Naive thymus-derived CD4-positive, alpha-beta T cell (primary cell): Measurements from ENCODE around the gene BRCC3. TPM values are rescaled to one million over a fixed set of nuclear protein-coding genes. Genes with fewer than 3 reads are reported as not detected.
"Not testable (repeated sequence)": the region's sequence is repeated elsewhere in the genome, so short reads cannot be mapped to it uniquely, and the experiment has no call there.

Experiments used
- ATAC-seq: fragments of 150-1000 bp; cut with Tn5 transposase; 2 replicates; pipeline ENCODE4 v1.10.0; 2021; ENCODE audit warnings: mild to moderate bottlenecking, moderate library complexity
- CTCF ChIA-PET: fragments of 350-600 bp; sonication (Branson Sonifier 250); formaldehyde crosslinking; loops from one replicate; lab custom pipeline; 2021; ENCODE audit warnings: antibody characterized with exemption; lab: Charles Lee
- POLR2A ChIA-PET: fragments of 350-600 bp; sonication (Branson Sonifier 250); formaldehyde crosslinking; loops from one replicate; lab custom pipeline; 2021; ENCODE audit warnings: antibody characterized with exemption, inconsistent platforms; lab: Charles Lee
- DNase-seq, 9 donors: peaks; one replicate each; pipeline versions ENCODE4 v3.0.0 to v3.0.0-alpha.2; 2020 to 2022; ENCODE audit warnings: mixed read lengths in 1 of 9
- H3K27ac ChIP-seq: one replicate; pipeline ENCODE4 v1.7.0; 2013; ENCODE audit warnings: mild to moderate bottlenecking, low read depth, low read length, moderate library complexity
- H3K27me3 ChIP-seq, 2 donors: one replicate each; pipeline ENCODE4 v1.7.0; 2013; ENCODE audit warnings: low read length in 2 of 2, mild to moderate bottlenecking in 2 of 2, moderate library complexity in 2 of 2; ENCODE audit not compliant: control insufficient read depth in 2 of 2, insufficient read depth in 2 of 2
- H3K36me3 ChIP-seq, 3 experiments: 1 replicate in 2 of 3; 2 replicates in 1 of 3; pipeline ENCODE4 v1.7.0; 2013; ENCODE audit warnings: low read length in 3 of 3, mild to moderate bottlenecking in 3 of 3, moderate library complexity in 1 of 3; ENCODE audit not compliant: insufficient read depth in 3 of 3, control insufficient read depth in 2 of 3
- H3K4me1 ChIP-seq, 2 donors: one replicate each; pipeline ENCODE4 v1.7.0; 2013; ENCODE audit warnings: low read length in 2 of 2, mild to moderate bottlenecking in 2 of 2, moderate library complexity in 1 of 2; ENCODE audit not compliant: control insufficient read depth in 2 of 2, insufficient read depth in 2 of 2
- H3K4me3 ChIP-seq: 2 replicates; pipeline ENCODE4 v1.7.0; 2013; ENCODE audit warnings: mild to moderate bottlenecking, low read length
- H3K9me3 ChIP-seq, 3 experiments: 1 replicate in 2 of 3; 2 replicates in 1 of 3; pipeline ENCODE4 v1.7.0; 2013; ENCODE audit warnings: low read length in 3 of 3; ENCODE audit not compliant: control insufficient read depth in 2 of 3
- H3K27ac Mint-ChIP-seq, 9 donors: one replicate each; pipeline ENCODE4 v1.8.0; 2020 to 2022; ENCODE audit warnings: mixed read lengths in 9 of 9, mild to moderate bottlenecking in 8 of 9, moderate library complexity in 5 of 9, inconsistent platforms in 2 of 9
- H3K27me3 Mint-ChIP-seq, 5 donors: one replicate each; pipeline ENCODE4 v1.8.0; 2021 to 2022; ENCODE audit warnings: mixed read lengths in 5 of 5, mild to moderate bottlenecking in 1 of 5
- H3K36me3 Mint-ChIP-seq, 5 donors: one replicate each; pipeline ENCODE4 v1.8.0; 2020 to 2022; ENCODE audit warnings: mixed read lengths in 5 of 5, mild to moderate bottlenecking in 3 of 5, inconsistent platforms in 1 of 5
- H3K4me1 Mint-ChIP-seq, 7 donors: one replicate each; pipeline ENCODE4 v1.8.0; 2020 to 2022; ENCODE audit warnings: mixed read lengths in 7 of 7, mild to moderate bottlenecking in 3 of 7, inconsistent platforms in 1 of 7
- H3K4me3 Mint-ChIP-seq, 10 donors: one replicate each; pipeline ENCODE4 v1.8.0; 2020 to 2022; ENCODE audit warnings: mild to moderate bottlenecking in 10 of 10, mixed read lengths in 10 of 10, moderate library complexity in 6 of 10, inconsistent platforms in 2 of 10
- H3K9me3 Mint-ChIP-seq, 11 donors: one replicate each; pipeline ENCODE4 v1.8.0; 2020 to 2022; ENCODE audit warnings: mixed read lengths in 11 of 11, mild to moderate bottlenecking in 4 of 11, inconsistent platforms in 1 of 11, moderate library complexity in 1 of 11
- intact Hi-C, 2 donors: fragments of 100-400 bp; cut with micrococcal nuclease; formaldehyde crosslinking; loops; one replicate each; pipeline ENCODE4 v1.15.1; 2023
- polyA plus RNA-seq, 2 donors: library from polyadenylated mRNA; unstranded; fragments of 300-500 nt; fragmentation: Illumina TruSeq; gene quantifications; one replicate each; pipeline ENCODE4 v1.2.3, GENCODE V29; 2021
- total RNA-seq, 6 experiments: library from RNA in 5 of 6; stranded (reverse) in 5 of 6; gene quantifications; 1 replicate in 5 of 6; 2 replicates in 1 of 6; pipeline ENCODE4 v1.2.3 and lab custom pipeline; 2021 to 2026

BRCC3 gene
- total and polyA plus RNA-seq, 7 experiments from 2014 or later, result 11.5 to 27.8 (median 16.4) TPM

- Mint-ChIP-seq H3K36me3 (peaks cover 0 to 38% (median 22%) of the 10 kb centered on the region in 5 donors), H3K27ac (no peak overlapping the region), H3K9me3 (peaks cover 0 to 43% (median 9%) of the 10 kb centered on the region in 11 donors), H3K4me3 (no peak overlapping the region), H3K27me3 (no peaks in the 10 kb centered on the region), H3K4me1 (no peaks in the 10 kb centered on the region)
- ChIA-PET CTCF (no interaction called here), POLR2A (no interaction called here)
- no peak overlapping the region for H3K4me3 ChIP-seq
- DNase-seq, result no peak
- no peak overlapping the region for H3K27ac ChIP-seq
- no peak for ATAC-seq
- no peaks in the 10 kb centered on the region for H3K4me1 ChIP-seq
- intact Hi-C loops, result no loop called here
- H3K36me3 ChIP-seq, result no peaks in the 10 kb centered on the region
- H3K9me3 ChIP-seq, result peaks cover 0 to 6% (median 0%) of the 10 kb centered on the region in 3 experiments
- H3K27me3 ChIP-seq, result no peaks in the 10 kb centered on the region
Measured at GRCh38 chrX:155127465-155127864, 56.2 kb downstream of the BRCC3 start.

- POLR2A ChIA-PET, result no interaction called here
- Mint-ChIP-seq H3K27me3 (no peaks in the 10 kb centered on the region), H3K4me3 (no peak overlapping the region), H3K36me3 (peaks cover 0 to 34% (median 18%) of the 10 kb centered on the region in 5 donors), H3K27ac (no peak overlapping the region), H3K4me1 (no peaks in the 10 kb centered on the region), H3K9me3 (peaks cover 0 to 43% (median 9%) of the 10 kb centered on the region in 11 donors)
- DNase-seq (no peak), ATAC-seq (no peak)
- Histone ChIP-seq H3K27ac (no peak overlapping the region), H3K4me1 (no peaks in the 10 kb centered on the region), H3K27me3 (no peaks in the 10 kb centered on the region), H3K36me3 (no peaks in the 10 kb centered on the region), H3K4me3 (no peak overlapping the region), H3K9me3 (peaks cover 0 to 6% (median 0%) of the 10 kb centered on the region in 3 experiments)
- CTCF ChIA-PET, result no interaction called here
- intact Hi-C loops, result no loop called here
Measured at GRCh38 chrX:155127940-155128339, 56.6 kb downstream of the BRCC3 start.

GRCh38 chrX:155132110-155132509 lies 60.8 kb downstream of the BRCC3 start:
- Mint-ChIP-seq H3K4me1 (no peaks in the 10 kb centered on the region), H3K4me3 (no peak overlapping the region), H3K9me3 (peaks cover 0 to 27% (median 7%) of the 10 kb centered on the region in 11 donors), H3K27me3 (no peaks in the 10 kb centered on the region), H3K27ac (no peak overlapping the region), H3K36me3 (peaks cover 0 to 8% (median 5%) of the 10 kb centered on the region in 5 donors)
- DNase-seq (no peak), ATAC-seq (no peak)
- Histone ChIP-seq H3K4me3 (no peak overlapping the region), H3K36me3 (no peaks in the 10 kb centered on the region), H3K4me1 (no peaks in the 10 kb centered on the region), H3K9me3 (peaks cover 0 to 6% (median 0%) of the 10 kb centered on the region in 3 experiments), H3K27ac (no peak overlapping the region), H3K27me3 (no peaks in the 10 kb centered on the region)
- ChIA-PET POLR2A (no interaction called here), CTCF (no interaction called here)
- intact Hi-C loops, result no loop called here

DNA sequence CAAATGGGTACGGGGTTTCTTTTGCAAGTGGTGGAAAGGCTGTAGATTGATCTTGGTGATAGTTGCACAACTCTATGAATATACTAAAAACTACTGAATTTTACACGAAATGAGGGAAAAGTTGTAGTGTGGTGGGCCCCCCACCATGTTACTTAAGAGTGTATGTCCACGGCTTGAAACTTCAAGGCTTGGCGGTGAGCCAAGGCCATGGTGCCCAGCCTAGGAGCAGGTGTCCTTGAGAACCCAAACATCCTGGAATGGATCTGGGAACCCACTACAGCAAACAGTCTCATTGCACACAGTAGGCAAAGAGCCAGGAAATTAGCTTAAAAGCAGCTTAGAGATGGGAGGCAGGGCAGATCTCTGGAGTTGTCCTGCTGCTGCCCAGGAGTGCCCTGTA lies 62.9 kb downstream of the BRCC3 start:
- POLR2A ChIA-PET, result no interaction called here

DNA sequence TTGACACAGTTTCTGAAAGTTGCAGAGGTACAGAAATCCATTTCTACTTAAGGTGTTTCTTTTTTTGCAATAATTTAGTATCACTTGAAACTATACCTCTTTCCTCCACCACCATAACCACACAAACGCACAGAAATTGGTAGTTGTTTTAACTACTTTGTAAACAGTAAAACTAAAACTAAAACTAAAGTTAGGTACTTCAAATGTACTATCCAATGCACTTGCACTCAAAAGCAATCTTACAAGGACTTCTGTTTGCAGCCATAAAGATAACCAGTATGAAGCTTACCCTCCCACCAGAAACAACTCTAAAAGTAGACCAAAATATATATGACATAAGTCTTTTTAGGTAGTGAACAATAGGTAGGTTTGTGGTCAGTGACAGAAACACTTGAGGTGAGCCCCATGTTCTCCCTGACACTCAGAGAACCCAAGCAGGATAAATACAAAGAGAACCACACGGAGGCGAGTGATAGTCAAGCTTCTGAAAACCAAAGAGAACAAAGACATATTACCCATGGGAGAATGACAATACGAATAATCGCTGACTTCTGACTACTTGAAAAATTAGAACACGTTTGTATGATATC lies 72.7 kb downstream of the BRCC3 start:
- peaks cover 0 to 6% (median 2%) of the 10 kb centered on the region in 7 donors for H3K4me1 Mint-ChIP-seq
- intact Hi-C loops, result loop anchor here in 1 of 2 donors (10.0 kb wide), 1 partner anchor 229 kb away; no protein-coding TSS in a partner anchor
- H3K9me3 Mint-ChIP-seq, result peaks cover 0 to 2% (median 0%) of the 10 kb centered on the region in 11 donors
- CTCF ChIA-PET, result no interaction called here
- H3K27ac ChIP-seq, result no peak overlapping the region
- POLR2A ChIA-PET, result no interaction called here
- H3K36me3 Mint-ChIP-seq, result no peaks in the 10 kb centered on the region
- no peaks in the 10 kb centered on the region for H3K27me3 ChIP-seq
- H3K4me1 ChIP-seq, result no peaks in the 10 kb centered on the region
- H3K4me3 ChIP-seq, result no peak overlapping the region
- H3K27ac Mint-ChIP-seq, result peak overlapping the region in 1 of 9 donors; percentile 63
- no peak overlapping the region for H3K4me3 Mint-ChIP-seq
- no peak for DNase-seq
- H3K27me3 Mint-ChIP-seq, result peaks cover 0 to 3% (median 0%) of the 10 kb centered on the region in 5 donors
- no peaks in the 10 kb centered on the region for H3K9me3 ChIP-seq
- H3K36me3 ChIP-seq, result no peaks in the 10 kb centered on the region
- ATAC-seq, result no peak

More for the DNA sequence above, 62.9 kb downstream of the BRCC3 start:
- CTCF ChIA-PET, result interaction anchor here (0.6 kb wide), 1 partner anchor 128 kb away, joined by 3 read pairs; no protein-coding TSS in a partner anchor
- Histone ChIP-seq H3K27me3 (no peaks in the 10 kb centered on the region), H3K36me3 (no peaks in the 10 kb centered on the region), H3K4me3 (no peak overlapping the region), H3K4me1 (no peaks in the 10 kb centered on the region), H3K9me3 (no peaks in the 10 kb centered on the region), H3K27ac (no peak overlapping the region)
- H3K9me3 Mint-ChIP-seq, result peaks cover 0 to 19% (median 5%) of the 10 kb centered on the region in 11 donors
- H3K27me3 Mint-ChIP-seq, result peaks cover 0 to 2% (median 0%) of the 10 kb centered on the region in 5 donors
- intact Hi-C loops, result no loop called here
- peaks cover 0 to 2% (median 0%) of the 10 kb centered on the region in 7 donors for H3K4me1 Mint-ChIP-seq
- ATAC-seq (no peak), DNase-seq (no peak)
- H3K36me3 Mint-ChIP-seq, result peaks cover 0 to 7% (median 4%) of the 10 kb centered on the region in 5 donors
- H3K27ac Mint-ChIP-seq, result no peak overlapping the region
- H3K4me3 Mint-ChIP-seq, result no peak overlapping the region

DNA sequence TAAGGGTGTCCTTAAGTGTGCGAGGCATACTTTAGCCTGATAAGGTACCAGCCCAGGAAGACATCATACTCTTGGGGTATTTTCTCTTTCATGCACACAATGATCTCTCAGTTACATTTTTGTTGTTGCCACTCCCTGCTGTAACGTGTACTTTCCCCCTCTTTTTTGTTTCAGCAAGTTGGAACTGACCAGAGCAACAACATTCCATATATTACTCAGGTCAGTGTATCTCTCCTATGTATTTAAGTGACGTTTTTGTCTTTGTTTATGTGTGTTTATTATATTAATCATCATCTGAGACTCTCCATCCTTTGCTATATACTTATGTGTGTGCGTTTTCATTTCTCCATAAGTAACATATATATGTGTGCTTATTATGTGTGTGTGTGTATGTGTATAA lies 73.6 kb downstream of the BRCC3 start:
- Histone ChIP-seq H3K4me1 (no peaks in the 10 kb centered on the region), H3K4me3 (no peak overlapping the region), H3K9me3 (no peaks in the 10 kb centered on the region), H3K36me3 (no peaks in the 10 kb centered on the region), H3K27me3 (no peaks in the 10 kb centered on the region), H3K27ac (no peak overlapping the region)
- H3K4me3 Mint-ChIP-seq, result no peak overlapping the region
- POLR2A ChIA-PET, result no interaction called here
- ATAC-seq (no peak), DNase-seq (no peak)
- H3K27ac Mint-ChIP-seq, result no peak overlapping the region
- H3K36me3 Mint-ChIP-seq, result no peaks in the 10 kb centered on the region
- peaks cover 0 to 3% (median 0%) of the 10 kb centered on the region in 5 donors for H3K27me3 Mint-ChIP-seq
- intact Hi-C loops, result loop anchor here (5.0 to 10.0 kb wide), 3 partner anchors 48 to 230 kb away; partner anchors contain the start of gene VBP1 (in 1 of the 2)
- H3K9me3 Mint-ChIP-seq, result peaks cover 0 to 2% (median 0%) of the 10 kb centered on the region in 11 donors
- CTCF ChIA-PET, result no interaction called here
- H3K4me1 Mint-ChIP-seq, result peaks cover 0 to 9% (median 4%) of the 10 kb centered on the region in 7 donors

DNA sequence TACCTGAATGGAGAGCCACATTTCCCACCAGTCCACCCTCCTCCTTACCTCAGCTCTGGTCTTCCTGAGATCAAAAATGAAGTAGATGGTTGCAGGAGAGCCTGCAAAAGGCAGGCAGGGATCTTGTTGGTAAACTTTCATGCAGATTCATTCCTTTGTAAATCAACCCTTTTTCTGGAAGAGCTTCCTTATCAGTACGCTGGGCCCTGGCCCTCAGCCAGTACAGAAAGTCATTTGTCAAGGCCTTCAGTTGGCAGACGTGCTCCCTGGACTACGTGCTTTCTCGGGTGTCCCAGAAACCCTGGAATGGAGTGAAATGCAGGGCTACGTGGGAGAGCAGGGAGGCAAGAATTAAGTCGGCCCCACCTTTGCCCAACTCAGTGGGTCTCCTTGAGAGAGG lies 76.3 kb downstream of the BRCC3 start:
- POLR2A ChIA-PET, H3K27me3 ChIP-seq, H3K4me3 ChIP-seq, H3K4me3 Mint-ChIP-seq, H3K4me1 Mint-ChIP-seq, H3K36me3 Mint-ChIP-seq, H3K27ac ChIP-seq, H3K9me3 Mint-ChIP-seq, H3K4me1 ChIP-seq, DNase-seq, H3K27me3 Mint-ChIP-seq, H3K27ac Mint-ChIP-seq, CTCF ChIA-PET, ATAC-seq, H3K36me3 ChIP-seq, H3K9me3 ChIP-seq: not testable (repeated sequence)
- intact Hi-C loops, result loop anchor here (5.0 to 10.0 kb wide), 3 partner anchors 50 to 233 kb away; partner anchors contain the start of gene VBP1 (in 1 of the 2)
